ENCODE measurements around the gene KLF17. TPM values are rescaled to one million over a fixed set of nuclear protein-coding genes. Genes with fewer than 3 reads are reported as not detected.
A peak's percentile ranks its signal among the peaks of the same experiment; 100 is the strongest.

Gene KLF17
- polyA plus RNA-seq (2013, experiment 1 of 2; ENCODE audit: insufficient read length) = not detected
- polyA plus RNA-seq (2013, experiment 2 of 2; ENCODE audit: insufficient read length) = 0.06 TPM

DNA sequence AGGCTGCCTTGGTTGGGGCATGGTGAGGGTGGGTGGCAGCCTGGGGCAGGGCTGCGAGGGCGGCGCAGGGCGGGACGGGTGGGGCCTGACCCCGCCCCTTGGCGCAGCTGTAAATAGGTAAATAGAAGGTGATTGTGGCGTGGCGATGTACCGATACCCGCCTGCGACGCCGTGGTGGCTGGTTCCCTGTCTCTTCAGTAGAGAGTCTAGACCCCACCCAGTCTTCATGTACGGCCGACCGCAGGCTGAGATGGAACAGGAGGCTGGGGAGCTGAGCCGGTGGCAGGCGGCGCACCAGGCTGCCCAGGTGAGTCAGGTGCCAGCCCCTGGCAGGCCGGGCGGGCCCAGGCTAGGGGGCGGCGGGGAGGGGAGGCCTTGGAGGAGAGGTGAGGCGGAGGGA is at the start of gene KLF17:
KLF17 (plus strand) TSS at position 140 of the 400 bp plus-strand sequence; CDS start at position 227, 87 bp downstream.
- DNase-seq = no peak

DNA sequence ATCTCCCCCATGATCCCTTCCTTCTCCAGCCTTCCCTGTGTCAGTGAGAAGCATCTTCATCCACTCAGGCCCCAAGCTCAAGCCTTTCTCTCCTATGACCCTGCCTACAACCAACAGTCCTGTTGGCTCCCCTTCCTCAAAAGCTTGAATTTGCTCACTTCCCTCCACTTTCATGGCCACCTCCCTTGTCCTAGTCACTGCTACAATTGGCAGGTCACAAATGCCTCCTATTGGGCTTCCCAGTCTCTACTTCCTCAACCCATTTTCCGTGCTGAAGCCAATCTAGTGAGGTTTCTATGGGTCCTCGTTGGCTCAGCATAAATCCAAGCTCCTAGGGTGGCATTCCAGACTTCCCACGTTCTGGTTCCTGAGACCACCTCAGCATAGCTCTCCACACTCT is 47.2 kb upstream of the KLF17 start:
- DNase-seq = no peak

GRCh38 chr1:44072204-44072603 is 46.4 kb upstream of the KLF17 start:
- DNase-seq = peak; percentile 83

DNA sequence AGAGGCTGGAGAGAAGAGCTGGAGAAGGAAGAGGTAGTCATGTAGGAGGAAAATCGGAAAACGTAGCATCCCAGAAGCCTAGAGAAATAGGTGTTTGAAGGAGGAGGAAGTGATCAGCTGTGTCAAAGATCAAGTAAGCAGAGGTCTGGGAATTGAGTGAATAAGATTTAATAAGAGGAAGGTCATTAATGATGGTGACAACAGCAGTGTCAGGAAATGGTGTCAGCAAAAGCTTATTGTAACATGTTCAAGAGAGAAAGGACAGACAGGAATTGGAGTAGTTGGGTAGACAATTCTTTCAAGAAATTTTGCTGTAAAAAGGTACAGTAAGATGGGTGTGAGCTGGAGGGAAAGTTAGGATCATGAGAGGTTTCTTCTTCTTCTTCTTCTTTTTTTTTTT is 45.8 kb upstream of the KLF17 start:
- no peak for DNase-seq

GRCh38 chr1:44073528-44073927 is 45.1 kb upstream of the KLF17 start:
- DNase-seq = no peak

DNA sequence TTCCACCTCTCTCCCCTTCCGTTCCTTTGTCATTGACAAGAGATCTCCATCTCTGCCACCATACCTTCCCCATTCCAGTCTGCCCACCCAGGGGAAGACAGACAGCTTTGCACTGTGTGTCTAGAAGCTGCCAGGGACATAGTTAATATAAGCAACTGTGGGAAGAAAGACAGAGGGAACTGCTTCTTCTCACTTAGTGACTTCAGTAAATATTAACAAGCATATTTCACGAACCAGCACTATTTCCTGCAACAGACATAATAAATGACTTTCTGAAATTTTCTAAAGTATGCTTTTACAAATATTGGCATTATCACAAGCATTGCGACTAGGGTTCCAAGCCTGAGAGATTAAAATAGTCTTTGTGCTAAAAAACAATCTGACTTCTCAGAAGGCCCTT is 44.2 kb upstream of the KLF17 start:
- no peak for DNase-seq

- DNase-seq = no peak
These were observed 42.6 kb upstream of the KLF17 start for GRCh38 chr1:44076066-44076465.

DNA sequence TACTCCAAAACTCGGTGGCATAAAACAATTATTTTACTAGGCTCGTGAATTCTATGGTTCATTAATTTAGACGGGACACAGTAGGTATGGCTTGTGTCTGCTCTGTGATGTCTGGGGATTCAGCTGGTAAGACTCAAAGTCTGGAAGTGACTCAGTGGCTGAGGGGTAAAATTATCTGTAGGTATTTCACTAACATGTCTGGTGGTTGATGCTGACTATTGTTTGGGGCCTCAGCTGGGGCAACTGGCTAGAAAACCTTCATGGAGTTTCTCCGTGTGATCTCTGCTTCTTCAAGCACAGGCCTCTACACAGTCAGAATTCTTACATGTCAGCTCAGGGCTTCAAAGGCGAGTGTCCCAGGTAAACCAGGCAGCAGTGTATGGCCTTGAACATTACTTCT is 41.2 kb upstream of the KLF17 start:
- no peak for DNase-seq

- no peak for DNase-seq
These were observed 40.5 kb upstream of the KLF17 start for GRCh38 chr1:44078104-44078503.

- DNase-seq = no peak
These were observed 39.1 kb upstream of the KLF17 start for GRCh38 chr1:44079566-44079965.

GRCh38 chr1:44084998-44085675 is 33.5 kb upstream of the KLF17 start:
- DNase-seq = peak; percentile 70

DNA sequence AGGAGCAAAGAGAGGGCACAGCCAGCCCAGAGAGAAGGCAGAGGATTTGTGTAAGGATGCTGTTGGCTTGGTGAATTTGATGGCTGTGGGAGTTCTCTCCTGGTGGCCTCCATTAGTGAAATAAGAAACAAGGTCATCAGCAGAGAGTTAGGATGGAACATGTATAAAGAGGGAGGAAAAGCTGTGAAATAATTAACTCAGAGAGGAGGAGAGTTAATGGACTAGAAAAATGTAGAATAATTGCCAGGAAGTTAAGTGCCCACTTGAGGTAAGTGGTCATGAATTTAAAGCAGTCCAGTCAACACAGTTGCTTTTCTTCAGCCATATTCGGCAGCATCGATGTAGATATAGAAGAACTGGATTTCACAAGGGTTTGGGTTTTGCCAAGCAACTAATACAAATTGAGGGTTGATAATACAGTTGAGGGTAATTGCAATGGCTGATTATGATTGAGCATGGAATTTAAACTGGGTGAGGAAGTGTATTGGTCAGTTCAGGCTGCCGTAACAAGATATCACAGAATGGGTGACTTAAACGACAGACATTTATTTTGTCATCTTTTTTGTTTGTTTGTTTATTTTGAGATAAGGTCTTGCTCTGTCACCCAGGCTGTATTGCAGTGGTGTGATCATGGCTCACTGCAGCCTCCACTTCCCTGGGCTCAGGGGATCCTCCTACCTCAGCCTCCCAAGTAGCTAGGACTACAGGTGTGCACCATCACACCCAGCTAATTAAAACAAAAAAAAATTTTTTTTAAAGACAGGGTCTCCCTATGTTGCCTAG is 31.7 kb upstream of the KLF17 start:
- DNase-seq = no peak

- DNase-seq = no peak
These were observed 29.1 kb upstream of the KLF17 start for GRCh38 chr1:44089371-44090048.

DNA sequence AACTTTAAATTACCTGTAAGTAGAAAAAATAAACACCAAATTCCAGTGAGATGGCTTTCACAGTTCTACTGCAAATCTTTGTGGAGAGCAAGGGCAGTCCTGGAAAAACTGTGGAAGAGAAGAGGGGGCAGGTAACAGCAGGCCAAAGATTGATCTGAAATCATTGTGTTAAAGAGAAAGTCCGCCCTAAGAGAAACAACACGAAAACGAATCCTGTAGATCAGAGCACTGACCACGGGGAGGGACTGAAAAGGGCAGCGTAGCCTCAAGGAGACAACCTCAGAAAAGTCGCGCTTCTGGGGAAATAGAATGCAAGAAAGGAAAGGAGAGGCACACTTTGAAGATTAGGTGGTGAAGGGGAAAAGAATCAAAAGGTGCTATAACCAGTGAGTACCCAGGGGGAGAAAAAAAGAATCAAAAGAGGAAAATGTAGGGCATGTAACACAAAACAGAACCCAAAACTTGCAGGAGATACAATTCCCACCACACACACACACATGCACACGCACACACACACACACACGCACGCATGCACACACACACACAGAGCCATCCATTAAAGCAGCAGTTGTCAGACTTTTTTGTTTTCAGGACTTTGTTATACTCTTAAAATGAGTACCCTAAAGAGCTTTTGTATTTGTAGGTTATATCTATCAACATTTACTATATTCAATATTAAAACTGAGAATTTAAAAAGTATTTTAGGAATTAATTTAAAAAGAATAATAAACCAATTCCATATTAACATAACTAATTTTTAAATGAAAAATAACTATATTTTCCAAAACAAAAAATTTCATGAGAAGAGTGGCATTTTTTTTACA is 28.0 kb upstream of the KLF17 start:
- no peak for DNase-seq

DNA sequence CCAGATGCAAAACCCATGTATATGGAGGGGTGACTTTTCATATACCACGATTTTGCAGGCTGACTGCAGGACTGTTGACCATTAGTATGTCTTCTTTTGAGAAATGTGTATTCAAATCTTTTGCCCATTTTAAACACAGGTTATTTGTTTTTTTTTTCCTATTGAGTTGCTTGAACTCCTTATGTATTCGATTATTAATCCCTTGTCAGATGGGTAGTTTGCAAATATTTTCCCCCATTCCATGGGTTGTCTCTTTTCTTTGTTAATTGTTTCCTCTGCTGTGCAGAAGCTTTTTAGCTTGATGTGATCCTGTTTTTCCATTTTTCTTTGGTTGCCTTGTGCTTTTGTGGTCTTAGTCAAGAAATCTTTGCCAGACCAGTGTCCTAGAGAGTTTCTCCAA is 24.6 kb upstream of the KLF17 start:
- DNase-seq = no peak

- DNase-seq = no peak
These were observed 18.3 kb upstream of the KLF17 start for GRCh38 chr1:44100183-44100868.

- DNase-seq = no peak
These were observed 17.3 kb upstream of the KLF17 start for GRCh38 chr1:44101328-44101727.

DNA sequence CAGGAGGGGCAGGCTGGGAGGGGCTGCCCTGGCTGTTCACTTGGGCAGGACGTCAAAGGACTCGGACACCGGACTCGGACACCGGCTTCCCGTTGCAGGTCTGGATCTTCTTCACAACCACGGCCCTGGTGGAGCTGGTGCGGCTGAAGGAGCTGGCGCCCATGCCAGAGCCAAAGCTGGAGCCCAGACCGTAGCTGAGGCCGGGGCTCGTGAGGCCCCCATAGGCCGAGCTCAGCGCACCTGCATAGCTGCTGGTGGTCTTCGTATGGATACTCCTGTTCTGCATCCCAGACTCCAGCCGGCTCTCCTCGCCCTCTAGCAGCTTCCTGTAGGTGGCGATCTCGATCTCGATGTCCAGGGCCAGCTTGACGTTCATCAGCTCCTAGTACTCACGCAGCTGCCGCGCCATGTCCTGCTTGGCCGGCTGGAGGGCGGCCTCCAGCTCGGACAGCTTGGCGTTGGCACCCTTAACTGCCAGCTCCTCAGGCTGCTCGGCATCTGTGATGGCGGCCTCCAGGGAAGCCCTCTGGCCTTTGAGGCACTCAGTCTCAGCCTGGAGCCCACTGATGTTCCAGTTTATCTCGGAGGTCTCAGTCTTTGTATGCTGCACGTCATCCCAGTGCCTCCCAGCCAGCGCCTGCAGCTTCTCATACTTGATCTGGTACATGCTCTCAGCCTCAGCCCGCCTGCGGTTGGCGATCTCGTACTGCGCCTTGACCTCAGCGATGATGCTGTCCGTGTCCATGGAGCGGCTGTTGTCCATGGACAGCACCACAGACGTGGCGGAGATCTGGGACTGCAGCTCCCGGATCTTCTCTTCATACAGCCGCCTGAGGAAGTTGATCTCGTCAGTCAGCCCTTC is 15.1 kb upstream of the KLF17 start:
- no peak for DNase-seq

GRCh38 chr1:44105810-44106209 is 12.8 kb upstream of the KLF17 start:
- no peak for DNase-seq

- DNase-seq = peak; percentile 25
These were observed 10.4 kb upstream of the KLF17 start for GRCh38 chr1:44108241-44108640.

DNA sequence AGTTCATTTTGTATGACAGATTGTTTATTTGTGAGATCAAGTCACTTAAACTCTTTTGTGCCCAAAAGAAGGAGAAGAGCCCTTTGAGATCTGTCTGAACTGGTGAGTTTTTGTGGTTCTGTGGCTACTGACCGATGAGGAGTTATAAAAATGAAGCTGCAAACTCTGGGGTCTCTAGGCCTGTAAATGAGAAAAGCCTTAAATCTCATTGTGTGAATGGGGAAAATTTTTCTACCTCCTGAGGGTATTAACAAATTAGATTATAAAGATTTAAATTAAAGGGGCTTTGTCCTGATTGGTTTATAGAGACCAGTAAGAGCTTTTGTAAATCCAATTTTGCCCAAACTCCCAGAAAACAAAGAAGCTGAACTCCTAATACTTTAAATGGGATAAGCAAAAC is 9.7 kb upstream of the KLF17 start:
- no peak for DNase-seq
